ENCODE results near the gene SEC24C.
A peak's percentile ranks its signal among the peaks of the same experiment; 100 is the strongest.

Gene SEC24C

GRCh38 chr10:73810735-73811465 lies 66.7 kb downstream of the SEC24C start:
- DNase-seq (ENCODE audit: low spot score), result peak; percentile 78
- TF ChIP-seq CTCF (IDR thresholded peaks at IDR 0.05; ENCODE audit: extremely low read depth, insufficient read depth, missing control alignments), result no peak
- in situ Hi-C loops (cut with MboI; ENCODE audit: low pct_unique_long_range_greater_than_20kb, low sequenced_read_pairs, unreplicated experiment), result no loop called here

GRCh38 chr10:73812657-73813056 lies 68.5 kb downstream of the SEC24C start:
- no peak for DNase-seq (ENCODE audit: low spot score)
- no peak for TF ChIP-seq CTCF (IDR thresholded peaks at IDR 0.05; ENCODE audit: extremely low read depth, insufficient read depth, missing control alignments)
- in situ Hi-C loops (cut with MboI; ENCODE audit: low pct_unique_long_range_greater_than_20kb, low sequenced_read_pairs, unreplicated experiment), result no loop called here

GRCh38 chr10:73813333-73813732 lies 69.2 kb downstream of the SEC24C start:
- in situ Hi-C loops (cut with MboI; ENCODE audit: low pct_unique_long_range_greater_than_20kb, low sequenced_read_pairs, unreplicated experiment), result no loop called here
- TF ChIP-seq CTCF (IDR thresholded peaks at IDR 0.05; ENCODE audit: extremely low read depth, insufficient read depth, missing control alignments), result no peak
- no peak for DNase-seq (ENCODE audit: low spot score)

GRCh38 chr10:73814276-73814895 lies 70.2 kb downstream of the SEC24C start:
- in situ Hi-C loops (cut with MboI; ENCODE audit: low pct_unique_long_range_greater_than_20kb, low sequenced_read_pairs, unreplicated experiment), result no loop called here
- TF ChIP-seq CTCF (IDR thresholded peaks at IDR 0.05; ENCODE audit: extremely low read depth, insufficient read depth, missing control alignments), result no peak

GRCh38 chr10:73814896-73815718 lies 70.9 kb downstream of the SEC24C start:
- DNase-seq (ENCODE audit: low spot score), result peak; percentile 48
- peak; percentile 27 for TF ChIP-seq CTCF (IDR thresholded peaks at IDR 0.05; ENCODE audit: extremely low read depth, insufficient read depth, missing control alignments)
- in situ Hi-C loops (cut with MboI; ENCODE audit: low pct_unique_long_range_greater_than_20kb, low sequenced_read_pairs, unreplicated experiment), result no loop called here

More at GRCh38 chr10:73814276-73814895, 70.2 kb downstream of the SEC24C start:
- no peak for DNase-seq (ENCODE audit: low spot score)

- TF ChIP-seq CTCF (IDR thresholded peaks at IDR 0.05; ENCODE audit: extremely low read depth, insufficient read depth, missing control alignments), result no peak
- in situ Hi-C loops (cut with MboI; ENCODE audit: low pct_unique_long_range_greater_than_20kb, low sequenced_read_pairs, unreplicated experiment), result no loop called here
- no peak for DNase-seq (ENCODE audit: low spot score)
These were observed 71.5 kb downstream of the SEC24C start for GRCh38 chr10:73815719-73816030.

Data from GM13977 (cell line).